Upper lobe of left lung (tissue), 4 donors: ENCODE measurements around the gene CPNE5.

Source experiments
- POLR2A ChIP-seq, 4 donors: fragments of 450-650 bp; IDR thresholded peaks; one replicate each; pipeline ENCODE4 v1.5.1; 2016 to 2017; ENCODE audit warnings: antibody characterized with exemption in 4 of 4, mild to moderate bottlenecking in 2 of 4
- POLR2AphosphoS5 ChIP-seq, 2 donors: sonication (generic); formaldehyde crosslinking; IDR thresholded peaks; one replicate each; pipeline ENCODE4 v1.5.1; 2017; ENCODE audit warnings: antibody characterized with exemption in 2 of 2
- TF ChIP-seq, protein P1 (sequence below), 6 experiments: fragments of 450-650 bp in 4 of 6; fragments of 200-600 bp in 2 of 6; sonication (generic) in 2 of 6; IDR thresholded peaks; one replicate each; pipeline ENCODE4 v1.5.1; 2016 to 2019; ENCODE audit warnings: antibody characterized with exemption in 6 of 6

DNA sequence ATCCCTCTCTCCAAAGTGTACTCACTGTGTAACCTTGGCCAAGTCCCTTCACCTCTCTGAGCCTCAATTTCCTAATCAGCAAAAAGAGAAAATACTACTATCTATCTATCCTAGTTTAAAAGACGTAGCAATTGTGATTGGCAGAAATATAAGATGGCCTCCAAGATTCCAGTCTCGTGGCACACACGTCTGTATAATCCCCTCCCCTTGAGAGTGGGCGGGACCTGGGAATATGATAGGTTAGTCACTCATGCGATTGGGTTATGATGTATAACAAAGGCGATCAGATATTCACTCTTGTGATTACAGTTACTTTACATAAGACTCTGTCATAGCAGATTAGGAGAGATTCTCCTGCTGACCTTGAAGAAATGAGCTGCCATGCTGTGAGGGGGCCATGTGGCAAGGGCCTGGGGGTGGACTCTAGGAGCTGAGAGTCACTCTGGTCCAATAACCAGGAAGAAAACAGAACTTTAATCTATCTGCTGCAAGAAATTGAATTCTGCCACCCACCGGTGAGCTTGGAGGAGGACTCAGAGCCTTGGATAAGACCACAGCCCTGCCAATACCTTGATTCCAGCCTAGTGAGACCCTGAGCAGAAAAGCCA, 6.0 kb downstream of the CPNE5 start:
- TF ChIP-seq, protein P1, sequence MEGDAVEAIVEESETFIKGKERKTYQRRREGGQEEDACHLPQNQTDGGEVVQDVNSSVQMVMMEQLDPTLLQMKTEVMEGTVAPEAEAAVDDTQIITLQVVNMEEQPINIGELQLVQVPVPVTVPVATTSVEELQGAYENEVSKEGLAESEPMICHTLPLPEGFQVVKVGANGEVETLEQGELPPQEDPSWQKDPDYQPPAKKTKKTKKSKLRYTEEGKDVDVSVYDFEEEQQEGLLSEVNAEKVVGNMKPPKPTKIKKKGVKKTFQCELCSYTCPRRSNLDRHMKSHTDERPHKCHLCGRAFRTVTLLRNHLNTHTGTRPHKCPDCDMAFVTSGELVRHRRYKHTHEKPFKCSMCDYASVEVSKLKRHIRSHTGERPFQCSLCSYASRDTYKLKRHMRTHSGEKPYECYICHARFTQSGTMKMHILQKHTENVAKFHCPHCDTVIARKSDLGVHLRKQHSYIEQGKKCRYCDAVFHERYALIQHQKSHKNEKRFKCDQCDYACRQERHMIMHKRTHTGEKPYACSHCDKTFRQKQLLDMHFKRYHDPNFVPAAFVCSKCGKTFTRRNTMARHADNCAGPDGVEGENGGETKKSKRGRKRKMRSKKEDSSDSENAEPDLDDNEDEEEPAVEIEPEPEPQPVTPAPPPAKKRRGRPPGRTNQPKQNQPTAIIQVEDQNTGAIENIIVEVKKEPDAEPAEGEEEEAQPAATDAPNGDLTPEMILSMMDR (IDR thresholded peaks at IDR 0.05), result no peak
- no peak for TF ChIP-seq POLR2AphosphoS5 (IDR thresholded peaks at IDR 0.05)
- no peak for TF ChIP-seq POLR2A (IDR thresholded peaks at IDR 0.05)
